Measurements from ENCODE around the gene CDHR2.

The CDHR2 gene

GRCh38 chr5:176601901-176602482, 52.9 kb downstream of the CDHR2 start:
- no peak for DNase-seq

- no peak for DNase-seq
These were observed 53.9 kb downstream of the CDHR2 start for GRCh38 chr5:176603091-176603490.

- DNase-seq = no peak
These were observed 56.9 kb downstream of the CDHR2 start for GRCh38 chr5:176606032-176606431.

DNA sequence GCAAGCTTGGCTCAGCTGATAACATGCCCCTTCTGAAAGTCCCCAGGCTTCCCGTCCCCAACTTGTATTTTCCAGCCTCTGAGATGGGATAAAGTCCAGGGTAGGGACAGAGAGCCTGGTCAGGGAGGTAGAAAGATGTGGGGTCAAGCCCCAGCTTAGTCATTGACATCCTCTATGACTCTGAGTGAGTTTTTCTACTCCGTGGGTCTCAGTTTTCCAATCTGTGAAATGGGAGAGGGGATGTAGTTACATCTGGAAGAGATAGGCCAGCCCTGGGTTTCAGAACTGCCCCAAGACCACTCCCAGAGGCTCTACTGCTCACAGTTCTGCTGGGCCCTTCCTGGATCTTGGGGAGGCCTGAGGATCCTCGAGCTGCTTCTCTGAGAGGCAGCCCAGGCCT, 57.7 kb downstream of the CDHR2 start:
- DNase-seq = no peak

- DNase-seq = no peak
These were observed 59.1 kb downstream of the CDHR2 start for GRCh38 chr5:176608142-176608705.

- DNase-seq = no peak
These were observed 60.0 kb downstream of the CDHR2 start for GRCh38 chr5:176608937-176609723.

DNA sequence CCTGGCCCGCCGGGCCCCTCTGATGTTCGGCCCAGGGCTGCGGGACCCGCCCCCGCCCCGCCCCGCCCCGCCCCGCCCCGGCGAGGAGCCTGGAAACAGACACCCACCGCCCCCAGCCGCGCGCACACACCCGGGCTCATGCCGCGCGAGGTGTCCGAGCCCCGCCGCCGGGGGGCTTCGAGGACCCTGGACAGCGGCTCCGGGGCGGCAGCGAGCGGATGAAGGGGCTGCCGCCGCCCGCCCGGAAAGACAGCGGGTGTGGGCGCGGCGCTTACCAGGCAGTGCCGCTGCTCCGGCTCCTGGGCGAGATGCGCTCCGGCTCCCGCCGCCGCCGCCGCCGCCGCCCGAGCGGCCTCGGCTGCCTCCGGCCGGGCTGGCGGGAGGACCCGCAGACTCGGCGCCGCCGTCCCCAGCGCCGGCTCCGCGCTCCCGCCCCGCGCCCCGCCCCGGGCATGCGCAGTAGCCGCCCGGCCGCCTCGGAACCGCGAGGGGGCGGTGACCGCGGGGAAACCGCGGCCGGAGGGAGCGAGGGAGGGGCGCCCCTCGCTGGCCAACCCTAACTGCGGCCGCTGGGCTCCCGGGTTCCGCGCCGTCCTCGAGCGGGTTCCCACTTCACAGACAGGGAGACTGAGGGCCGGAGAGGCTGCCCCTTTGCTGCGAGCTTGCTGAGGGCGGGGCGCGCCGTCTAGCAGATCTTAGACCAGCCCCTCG, 60.7 kb downstream of the CDHR2 start, which contains the start of gene GPRIN1:
TSS of gene GPRIN1 (minus strand) at position 433 of the 711 bp plus-strand sequence. CDS start 10,322 bp downstream, outside the sequence.
- peak; percentile 55 for DNase-seq

DNA sequence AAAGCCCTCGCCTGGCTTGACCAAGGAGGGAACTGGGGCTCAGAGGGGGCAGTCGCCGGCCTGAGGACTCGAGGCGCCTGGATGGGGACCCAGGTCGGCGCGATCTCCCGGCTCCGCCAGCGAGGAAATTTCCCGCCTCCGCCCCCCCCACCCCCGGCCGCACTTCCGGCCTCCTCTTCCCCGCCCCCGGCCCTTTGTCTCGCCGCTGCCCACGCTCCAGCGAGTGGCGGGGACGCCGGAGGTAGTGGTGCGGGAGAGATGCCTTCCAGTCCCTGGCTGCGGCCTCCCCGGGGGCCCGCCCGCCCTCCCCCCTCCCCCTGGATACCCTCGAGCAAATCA, 61.3 kb downstream of the CDHR2 start:
- no peak for DNase-seq

DNA sequence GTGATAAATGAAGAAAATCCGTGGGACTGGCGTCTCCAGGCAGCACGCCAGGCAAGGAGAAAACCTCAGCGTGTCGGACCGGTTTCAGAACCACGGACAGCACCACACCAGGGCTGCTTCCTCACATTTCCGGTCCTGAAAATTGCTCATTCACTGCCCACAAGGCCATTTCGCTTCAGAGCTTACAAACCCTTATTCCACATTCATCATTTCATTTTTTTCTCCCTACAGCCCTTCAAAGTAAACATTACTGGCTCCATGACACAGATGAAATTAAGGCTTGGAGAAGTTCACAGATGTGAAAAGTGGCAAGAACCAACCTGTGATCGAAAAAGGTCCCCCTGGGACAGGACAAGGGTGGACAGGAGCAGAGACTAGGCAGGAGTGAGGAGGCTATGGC, 62.3 kb downstream of the CDHR2 start:
- DNase-seq = peak; percentile 48

DNA sequence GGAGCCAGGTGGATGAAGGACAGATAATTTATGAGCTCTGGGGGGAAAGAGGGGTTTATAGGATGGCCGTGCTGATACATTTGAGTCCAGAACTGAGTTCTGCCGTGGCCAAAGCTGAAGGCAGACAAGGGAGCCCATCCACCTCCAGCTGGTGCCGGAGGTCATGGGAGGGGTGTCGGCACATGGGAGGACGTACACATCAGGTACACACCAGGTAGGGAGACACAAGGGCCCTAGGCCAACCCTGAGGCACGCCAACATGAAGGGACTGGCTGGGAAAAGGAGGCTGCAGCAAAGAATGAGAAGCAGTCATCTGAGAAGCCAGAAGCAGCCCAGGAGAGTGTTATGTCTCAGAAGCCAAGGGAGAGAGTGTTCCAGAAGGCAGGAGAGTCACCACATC, 62.9 kb downstream of the CDHR2 start:
- no peak for DNase-seq

DNA sequence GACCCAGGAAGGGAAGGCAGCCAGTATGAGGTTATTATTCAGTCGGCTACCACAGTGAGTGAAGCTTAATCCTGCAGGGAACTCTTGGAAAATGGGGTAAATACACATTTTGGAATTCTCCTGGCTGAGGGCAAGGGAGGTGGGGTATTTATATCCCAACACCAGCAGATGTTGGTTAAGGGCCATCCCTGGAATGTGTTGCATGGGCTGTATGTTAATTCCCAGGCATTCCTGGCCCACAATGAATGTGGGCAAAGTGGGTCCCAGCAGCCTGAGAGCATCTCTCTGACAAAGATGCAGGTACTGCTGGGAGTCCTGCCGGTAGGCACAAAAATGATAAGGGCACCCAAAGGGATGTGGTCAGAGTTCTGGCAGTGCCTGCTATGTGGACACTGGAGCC, 63.7 kb downstream of the CDHR2 start:
- DNase-seq = no peak

DNA sequence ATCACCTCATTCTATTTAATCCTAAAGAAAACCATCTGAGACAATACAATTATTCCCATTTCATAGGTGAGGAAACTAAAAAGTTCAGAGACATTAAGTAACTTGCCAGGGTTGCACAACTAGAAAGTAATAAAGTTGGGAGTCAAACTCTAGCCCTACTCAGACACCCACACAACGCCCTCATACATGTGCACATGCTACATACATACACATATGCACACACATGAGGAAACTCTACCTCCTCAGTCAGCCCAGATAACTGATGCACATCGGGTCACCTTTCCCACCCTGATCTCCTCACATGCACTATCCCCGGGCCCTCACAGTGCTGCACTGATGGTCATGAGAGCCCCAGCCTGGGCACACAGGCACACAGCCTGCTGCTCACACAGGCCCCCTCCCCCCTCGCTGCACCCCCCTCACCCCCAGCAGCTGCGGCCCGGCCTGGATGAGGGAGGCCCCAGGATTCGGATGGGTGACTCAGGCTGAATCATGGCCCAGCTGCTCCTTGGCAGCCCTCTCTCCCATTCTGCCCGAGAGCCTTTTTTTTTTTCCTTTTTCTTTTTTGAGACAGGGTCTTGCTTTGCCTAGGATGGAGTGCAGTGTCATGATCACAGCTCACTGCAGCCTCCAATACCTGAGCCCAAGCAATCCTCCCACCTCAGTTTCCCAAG, 65.8 kb downstream of the CDHR2 start:
- DNase-seq = no peak

DNA sequence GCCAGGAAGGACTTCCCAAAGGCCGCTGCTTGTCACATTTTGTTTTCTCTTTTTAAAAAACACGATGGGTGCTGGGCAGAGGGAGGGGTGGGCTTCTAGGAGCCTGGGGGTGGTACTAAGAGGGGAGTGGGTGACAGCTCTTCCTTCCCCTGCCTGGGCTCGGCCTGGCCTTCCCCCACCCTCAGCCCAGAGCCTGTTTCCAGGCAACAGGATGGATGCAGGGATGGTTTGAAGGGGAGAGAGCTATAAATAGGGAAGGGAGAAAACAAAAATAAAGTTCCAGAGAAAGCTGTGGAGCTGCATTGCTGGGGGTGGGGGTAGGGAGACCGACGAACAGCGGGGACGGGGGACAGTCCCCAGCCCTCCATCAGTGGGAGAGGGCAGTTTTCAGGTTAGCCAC, 67.4 kb downstream of the CDHR2 start:
- no peak for DNase-seq

DNA sequence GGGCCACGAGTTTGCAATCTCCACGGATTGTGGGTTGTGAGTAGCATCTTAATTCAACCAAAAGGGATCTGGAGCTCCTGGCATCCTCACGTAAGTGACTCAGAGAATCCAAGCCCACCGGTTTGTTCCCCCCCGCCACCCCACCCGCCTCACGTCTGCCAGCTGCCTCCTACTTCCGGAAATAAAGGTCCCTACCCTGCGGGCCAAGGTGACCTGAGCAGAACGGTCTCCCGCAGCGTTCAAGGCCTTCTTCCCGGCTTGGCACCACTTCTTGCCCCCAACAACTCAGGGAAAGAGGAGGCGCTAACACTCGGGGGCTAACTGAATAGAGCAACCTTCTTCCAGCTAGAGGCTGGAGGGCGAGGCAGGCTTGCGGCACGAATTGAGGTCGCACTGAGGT, 69.6 kb downstream of the CDHR2 start:
- no peak for DNase-seq

- DNase-seq = peak; percentile 78
These were observed 70.0 kb downstream of the CDHR2 start for GRCh38 chr5:176619203-176619568.

GRCh38 chr5:176619569-176620332, 70.6 kb downstream of the CDHR2 start:
- no peak for DNase-seq

GRCh38 chr5:176620333-176620981, 71.3 kb downstream of the CDHR2 start:
- no peak for DNase-seq

- DNase-seq = no peak
These were observed 72.5 kb downstream of the CDHR2 start for GRCh38 chr5:176621661-176622079.

GRCh38 chr5:176624142-176624541, 75.0 kb downstream of the CDHR2 start:
- DNase-seq = no peak

DNA sequence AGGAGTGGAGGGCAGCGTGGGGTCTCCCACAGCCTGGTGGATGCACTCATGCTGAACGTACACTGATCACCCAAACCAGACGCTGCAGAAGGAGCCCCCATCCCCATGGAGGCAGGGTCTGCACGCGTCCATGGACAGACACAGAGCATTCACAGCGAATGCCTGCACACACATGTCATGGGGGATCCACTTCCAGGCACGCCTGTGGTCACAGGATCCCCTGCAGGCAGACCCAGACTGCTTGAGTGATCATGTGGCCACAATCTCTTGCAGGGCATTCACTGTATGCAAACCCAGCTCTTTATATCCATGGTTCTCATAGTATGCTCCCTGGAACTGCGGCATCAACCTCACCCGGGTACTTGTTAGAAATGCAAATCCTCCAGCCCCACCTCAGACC, 75.8 kb downstream of the CDHR2 start:
- DNase-seq = no peak

GRCh38 chr5:176625512-176625911, 76.4 kb downstream of the CDHR2 start:
- DNase-seq = no peak
